ENCODE data around the gene IGSF21.

The IGSF21 gene

GRCh38 chr1:18263547-18264120, 156.0 kb downstream of the IGSF21 start:
- DNase-seq (ENCODE audit: low read depth), result no peak

- no peak for DNase-seq (ENCODE audit: low read depth)
Measured at GRCh38 chr1:18264450-18265039, 156.9 kb downstream of the IGSF21 start.

GRCh38 chr1:18265641-18266040, 158.0 kb downstream of the IGSF21 start:
- no peak for DNase-seq (ENCODE audit: low read depth)

GRCh38 chr1:18266391-18266790, 158.8 kb downstream of the IGSF21 start:
- DNase-seq (ENCODE audit: low read depth), result no peak

- no peak for DNase-seq (ENCODE audit: low read depth)
Measured at GRCh38 chr1:18271336-18271735, 163.7 kb downstream of the IGSF21 start.

GRCh38 chr1:18278946-18279345, 171.3 kb downstream of the IGSF21 start:
- DNase-seq (ENCODE audit: low read depth), result no peak

GRCh38 chr1:18279351-18280074, 171.9 kb downstream of the IGSF21 start:
- no peak for DNase-seq (ENCODE audit: low read depth)

GRCh38 chr1:18280956-18281355, 173.4 kb downstream of the IGSF21 start:
- no peak for DNase-seq (ENCODE audit: low read depth)

GRCh38 chr1:18282851-18283600, 175.4 kb downstream of the IGSF21 start:
- DNase-seq (ENCODE audit: low read depth), result no peak

- no peak for DNase-seq (ENCODE audit: low read depth)
Measured at GRCh38 chr1:18283601-18284385, 176.2 kb downstream of the IGSF21 start.

GRCh38 chr1:18284805-18285537, 177.4 kb downstream of the IGSF21 start:
- no peak for DNase-seq (ENCODE audit: low read depth)

GRCh38 chr1:18285538-18285924, 177.9 kb downstream of the IGSF21 start:
- no peak for DNase-seq (ENCODE audit: low read depth)

- no peak for DNase-seq (ENCODE audit: low read depth)
Measured at GRCh38 chr1:18288722-18289121, 181.1 kb downstream of the IGSF21 start.

- no peak for DNase-seq (ENCODE audit: low read depth)
Measured at GRCh38 chr1:18289597-18289996, 182.0 kb downstream of the IGSF21 start.

- no peak for DNase-seq (ENCODE audit: low read depth)
Measured at GRCh38 chr1:18290740-18291412, 183.3 kb downstream of the IGSF21 start.

- DNase-seq (ENCODE audit: low read depth), result no peak
Measured at GRCh38 chr1:18292531-18292930, 184.9 kb downstream of the IGSF21 start.

GRCh38 chr1:18293291-18293690, 185.7 kb downstream of the IGSF21 start:
- DNase-seq (ENCODE audit: low read depth), result no peak

- no peak for DNase-seq (ENCODE audit: low read depth)
Measured at GRCh38 chr1:18294437-18295176, 187.0 kb downstream of the IGSF21 start.

- no peak for DNase-seq (ENCODE audit: low read depth)
Measured at GRCh38 chr1:18297896-18298648, 190.5 kb downstream of the IGSF21 start.
